ENCODE measurements around the gene ALDH1A1.
"Not testable (repeated sequence)": the region's sequence is repeated elsewhere in the genome, so short reads cannot be mapped to it uniquely, and the experiment has no call there.

Gene ALDH1A1

DNA sequence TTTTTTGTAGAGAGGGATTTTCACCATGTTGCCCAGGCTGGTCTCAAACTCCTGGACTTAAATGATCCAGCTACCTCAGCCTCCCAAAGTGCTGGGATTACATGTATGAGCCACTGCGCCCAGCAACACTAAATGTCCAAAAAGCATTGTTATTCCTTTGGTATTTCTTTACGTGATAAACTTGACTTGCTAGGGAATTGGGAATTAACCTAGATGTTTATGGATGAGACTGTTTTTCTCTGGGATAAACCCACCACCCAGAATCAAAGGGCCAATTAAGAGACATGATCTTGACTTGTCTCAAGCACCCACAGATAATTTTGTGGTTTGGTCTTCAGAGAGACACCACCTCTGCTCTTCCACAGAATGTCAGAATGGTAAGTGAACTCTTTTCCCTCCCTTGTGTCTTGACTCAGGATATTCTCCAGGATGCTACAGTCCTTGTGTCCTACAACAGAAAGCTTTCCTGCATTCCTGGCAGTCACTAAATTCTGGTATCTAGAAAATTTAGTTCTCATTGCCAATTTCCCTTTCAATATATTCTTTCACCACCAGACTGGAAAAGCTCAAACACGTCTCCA, 55.7 kb downstream of the ALDH1A1 start:
- DNase-seq, result no peak

DNA sequence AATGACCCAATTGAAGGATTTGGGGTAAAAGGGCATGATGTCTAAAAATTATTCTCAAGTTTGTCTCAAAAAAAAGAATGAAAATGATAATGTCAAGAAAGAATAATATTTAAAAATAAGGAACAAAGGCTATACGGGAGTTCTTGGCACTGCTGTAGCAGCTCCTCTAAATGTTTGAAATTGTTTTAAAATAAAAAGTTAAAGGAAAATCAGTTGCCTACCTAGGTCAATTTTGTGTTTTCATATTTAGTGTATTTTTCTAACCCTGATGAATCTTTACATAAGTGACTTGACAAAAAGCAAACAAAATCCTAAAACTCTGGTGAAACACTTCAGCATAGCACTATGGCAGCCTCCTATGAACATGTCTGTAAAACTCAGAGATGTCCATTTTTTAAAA, 56.4 kb downstream of the ALDH1A1 start:
- DNase-seq, result no peak

DNA sequence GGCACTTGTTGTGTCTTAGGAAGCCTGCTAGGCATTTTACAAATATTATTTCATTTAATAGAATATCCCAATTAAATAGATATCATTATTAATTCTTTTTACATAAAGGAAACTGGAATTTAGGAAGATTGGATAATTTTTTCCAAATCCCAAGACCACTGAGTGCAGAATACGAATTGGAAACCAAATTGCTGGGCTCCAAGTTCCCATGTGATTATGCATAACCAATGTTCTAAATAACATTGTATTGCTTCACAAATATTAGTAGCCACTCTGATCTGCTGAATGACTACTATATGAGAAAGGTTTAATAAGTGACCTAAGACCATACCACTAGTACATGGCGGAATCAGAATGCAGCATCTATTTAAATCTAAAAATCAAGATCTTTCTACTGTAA, 57.7 kb downstream of the ALDH1A1 start:
- DNase-seq, result no peak

DNA sequence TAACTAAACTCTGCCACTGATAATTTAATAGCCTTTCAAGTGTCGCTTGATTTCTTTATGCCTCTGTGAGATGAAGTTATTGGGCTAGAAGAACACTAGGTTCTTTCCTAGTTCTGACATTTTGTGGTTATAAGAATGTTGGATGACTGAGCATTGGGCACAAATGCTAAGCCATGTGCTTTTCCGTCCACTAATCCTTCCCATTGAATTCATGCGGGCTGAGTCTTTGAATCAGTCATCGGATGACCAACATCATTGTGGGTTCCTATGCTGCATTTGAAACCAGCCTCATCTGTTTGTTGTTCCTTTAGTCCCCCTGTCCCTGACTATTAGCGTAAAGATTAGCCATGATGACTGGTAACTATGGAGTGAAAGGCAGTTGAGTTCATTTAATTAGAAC, 58.5 kb downstream of the ALDH1A1 start:
- no peak for DNase-seq

DNA sequence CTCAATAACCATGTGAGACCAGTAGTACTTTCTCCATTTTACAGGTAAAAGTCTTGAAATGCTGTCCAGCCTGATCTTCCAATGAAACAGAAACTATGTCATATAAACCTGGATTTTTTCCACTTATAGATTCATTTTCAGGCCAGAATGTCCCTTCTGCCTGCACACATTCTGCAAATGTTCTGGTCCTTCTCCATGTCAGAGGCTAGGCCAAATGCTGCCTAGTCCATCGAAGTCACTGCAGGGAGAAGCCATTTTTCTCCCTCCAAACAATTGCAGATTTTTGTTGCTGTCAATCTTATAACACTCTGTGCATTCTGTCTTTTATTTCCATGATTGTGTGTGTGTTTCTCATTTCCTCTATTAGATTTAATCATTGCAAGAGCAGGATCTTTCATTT, 59.4 kb downstream of the ALDH1A1 start:
- no peak for DNase-seq

DNA sequence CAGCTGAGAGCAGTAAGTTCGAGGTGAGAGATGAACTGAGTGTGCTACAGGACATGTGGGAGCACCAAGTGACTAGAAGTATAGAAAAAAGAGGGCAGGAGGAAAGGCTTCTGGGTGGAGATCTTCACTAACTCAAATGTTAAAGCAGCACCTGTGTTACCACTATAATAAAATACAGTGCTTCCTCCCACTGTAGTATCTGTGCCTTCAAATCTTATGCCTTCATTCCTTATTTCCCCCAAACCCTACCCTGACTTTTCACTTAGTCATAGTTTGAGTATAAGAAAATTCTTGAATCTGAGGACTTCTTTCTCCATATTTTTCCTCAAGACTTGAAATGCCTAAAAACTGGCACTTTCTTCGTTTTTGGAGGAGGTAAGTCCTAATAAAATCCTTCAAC, 61.8 kb downstream of the ALDH1A1 start:
- no peak for DNase-seq

DNA sequence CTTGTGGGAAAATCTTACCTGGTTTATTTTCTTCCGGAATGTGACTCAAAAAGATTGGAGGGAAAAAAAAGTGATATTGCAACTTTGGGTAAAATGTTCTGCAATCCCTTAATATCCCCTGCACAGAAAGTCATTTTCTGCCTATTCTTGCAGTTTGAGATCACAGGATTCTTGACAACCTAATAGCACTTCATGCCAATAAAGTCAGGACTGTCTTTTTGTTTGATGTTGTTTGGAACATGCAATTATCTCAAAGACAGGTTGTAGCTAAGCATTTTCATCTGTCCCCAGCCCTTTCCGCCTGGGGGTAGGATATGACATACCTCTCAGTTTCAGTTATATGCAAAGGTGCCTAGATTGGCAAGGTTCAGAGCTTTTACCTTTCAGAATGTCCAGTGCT, 63.9 kb downstream of the ALDH1A1 start:
- no peak for DNase-seq

DNA sequence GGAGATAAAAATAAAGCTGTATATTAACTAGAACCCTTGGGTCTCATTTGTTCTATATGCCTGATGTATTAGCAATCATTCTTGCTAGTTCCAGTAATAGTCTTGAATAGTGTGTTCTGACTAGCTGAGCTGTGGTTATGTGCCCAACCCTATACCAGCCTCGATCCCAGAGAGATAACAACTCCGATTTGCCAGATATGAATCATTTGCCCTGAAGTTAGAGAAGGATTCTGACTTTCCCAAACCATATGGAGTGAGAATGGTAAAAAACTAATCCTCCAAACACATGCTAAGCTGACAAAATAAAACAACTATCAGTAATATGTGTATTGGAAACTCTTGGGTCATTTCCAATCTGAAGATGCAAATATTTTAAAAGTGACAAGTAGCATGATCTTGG, 64.8 kb downstream of the ALDH1A1 start:
- DNase-seq, result no peak

GRCh38 chr9:72886386-72886785, 66.5 kb downstream of the ALDH1A1 start:
- DNase-seq, result no peak

- DNase-seq, result no peak
Observed at GRCh38 chr9:72884508-72884907, 68.3 kb downstream of the ALDH1A1 start.

GRCh38 chr9:72883875-72884274, 69.0 kb downstream of the ALDH1A1 start:
- no peak for DNase-seq

GRCh38 chr9:72882117-72882775, 70.6 kb downstream of the ALDH1A1 start:
- no peak for DNase-seq

DNA sequence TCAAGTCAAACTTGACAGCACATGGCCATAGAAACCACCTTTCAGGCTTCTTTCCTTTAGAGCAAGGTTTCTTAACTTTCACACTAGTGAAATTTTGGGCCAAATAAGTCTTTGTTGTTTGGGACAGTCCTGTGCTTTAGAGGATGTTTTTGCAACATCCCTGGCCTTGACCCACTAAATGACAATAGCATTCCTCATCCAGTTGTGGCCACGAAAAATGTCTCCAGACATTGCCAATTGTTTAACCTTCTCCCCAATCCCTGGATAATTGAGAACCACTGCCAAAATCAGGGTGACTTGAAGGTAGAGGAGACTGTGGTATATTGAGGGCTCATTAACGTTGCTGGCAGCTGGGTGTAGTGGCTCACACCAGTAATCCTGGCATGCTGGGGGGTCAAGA, 72.0 kb downstream of the ALDH1A1 start:
- DNase-seq, result no peak

DNA sequence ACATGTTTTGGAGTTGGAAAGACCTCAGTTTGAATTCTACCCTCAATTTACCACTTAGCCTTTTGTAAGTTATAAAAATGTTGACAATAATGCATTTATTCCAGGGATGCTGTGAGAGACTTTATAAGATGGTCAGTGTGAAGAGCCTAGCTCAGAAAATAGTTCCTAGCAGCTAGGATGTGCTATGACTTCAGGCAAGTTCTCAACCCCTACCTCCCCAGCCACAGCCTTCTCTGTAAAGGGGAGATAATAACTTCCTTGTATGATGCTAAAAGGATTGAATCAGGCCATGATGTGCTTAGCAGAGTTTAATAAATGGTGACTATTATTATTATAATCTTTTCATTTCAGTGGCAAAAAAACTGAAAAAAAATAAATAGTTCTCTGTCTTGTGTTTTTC, 77.6 kb downstream of the ALDH1A1 start:
- no peak for DNase-seq

GRCh38 chr9:72874344-72874743, 78.5 kb downstream of the ALDH1A1 start:
- no peak for DNase-seq

GRCh38 chr9:72873456-72873855, 79.4 kb downstream of the ALDH1A1 start:
- no peak for DNase-seq

DNA sequence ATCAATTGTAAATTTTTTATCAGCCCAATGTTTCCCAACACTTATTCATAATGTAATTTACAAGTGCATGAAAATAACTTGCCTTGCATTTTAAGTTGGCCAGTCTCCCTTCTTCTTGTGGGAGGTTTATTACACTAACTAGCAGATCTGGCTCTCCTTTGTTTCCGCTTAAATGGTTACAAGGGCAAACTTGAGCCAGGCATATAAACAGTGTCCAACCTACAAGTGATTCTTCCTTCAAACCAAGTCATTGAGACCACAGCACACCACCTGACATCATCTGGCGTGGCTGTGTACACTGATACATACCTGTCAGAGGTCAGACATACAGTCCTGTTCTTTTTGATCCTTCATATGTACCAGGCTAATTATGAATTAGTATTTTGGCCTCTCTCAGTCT, 80.1 kb downstream of the ALDH1A1 start:
- DNase-seq, result no peak

DNA sequence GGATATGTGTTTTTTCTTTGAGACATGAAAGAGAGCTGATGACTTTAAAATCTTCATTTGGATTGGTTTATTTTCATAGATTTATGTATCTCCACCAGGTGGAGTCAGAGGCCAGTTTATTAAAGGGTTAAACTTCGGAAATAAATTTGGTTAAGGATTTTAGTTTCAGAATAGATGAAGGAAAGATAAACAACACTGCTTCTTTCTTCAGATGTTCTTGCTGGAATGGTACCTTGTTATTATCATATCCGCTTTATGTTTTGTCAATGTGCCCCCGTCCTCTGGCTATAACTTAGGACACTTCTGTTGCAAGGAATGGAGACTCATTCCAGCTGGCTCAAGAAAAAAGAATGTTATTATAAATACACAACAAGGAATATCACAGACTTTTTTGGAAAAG, 81.2 kb downstream of the ALDH1A1 start:
- no peak for DNase-seq

- no peak for DNase-seq
Observed at GRCh38 chr9:72864327-72864726, 88.5 kb downstream of the ALDH1A1 start.

GRCh38 chr9:72863456-72864094, 89.3 kb downstream of the ALDH1A1 start:
- no peak for DNase-seq

DNA sequence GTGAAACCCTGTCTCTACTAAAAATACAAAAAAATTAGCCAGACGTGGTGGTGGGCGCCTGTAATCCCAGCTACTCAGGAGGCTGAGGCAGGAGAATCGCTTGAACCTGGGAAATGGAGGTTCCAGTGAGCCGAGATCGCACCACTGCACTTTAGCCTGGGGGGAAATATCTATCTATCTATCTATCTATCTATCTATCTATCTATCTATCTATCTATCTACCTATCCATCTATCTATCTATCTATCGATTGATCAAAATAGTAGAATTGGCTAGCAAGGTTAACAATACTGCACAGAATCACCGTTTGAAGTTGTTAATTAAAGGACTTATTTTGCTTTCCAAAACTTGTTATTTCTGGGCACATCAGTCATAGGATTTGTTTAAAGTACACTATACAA, 90.1 kb downstream of the ALDH1A1 start:
- not testable (repeated sequence) for DNase-seq

DNA sequence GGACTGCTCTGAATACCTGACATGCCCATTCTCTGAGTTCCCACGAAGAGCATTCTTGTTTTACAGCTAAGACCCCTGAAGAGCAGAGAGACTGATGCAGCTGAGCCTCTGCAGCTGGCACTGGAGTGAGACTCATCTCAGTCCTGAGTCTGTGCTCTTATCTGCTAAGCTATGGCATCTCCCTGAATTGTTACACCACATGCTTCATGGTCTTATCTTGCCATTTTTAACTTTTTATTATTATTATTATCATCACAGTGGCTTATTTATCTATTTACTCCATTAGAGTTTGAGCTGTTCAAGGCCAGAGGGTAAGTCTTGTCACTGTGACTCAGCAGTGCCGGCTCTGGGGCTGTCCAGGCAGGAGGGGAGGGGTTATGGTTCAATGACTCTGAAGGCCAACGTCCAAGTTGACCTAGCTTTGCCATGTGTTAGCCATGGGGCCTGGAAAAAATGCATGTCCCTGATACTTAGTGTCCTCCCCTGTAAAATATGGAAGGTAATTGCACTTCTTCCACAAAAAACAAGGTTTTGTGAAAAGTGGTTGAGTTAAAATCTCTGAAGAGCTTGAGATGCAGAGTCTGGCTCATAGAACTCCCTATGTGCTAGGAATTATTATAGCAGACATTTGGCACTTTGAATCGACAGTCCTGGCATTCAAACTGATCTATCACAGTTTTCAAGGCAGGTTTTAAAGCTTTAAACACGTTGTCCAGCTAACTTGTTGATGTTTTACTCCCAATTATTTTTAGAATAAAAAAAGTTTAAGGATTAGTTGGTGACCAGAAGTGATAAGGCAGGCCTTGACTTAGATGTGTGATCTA, 94.6 kb downstream of the ALDH1A1 start:
- no peak for DNase-seq
